OCI-LY3 (cell line): ENCODE results near the gene UNC5A.

ENCODE experiments used
- H2AFZ ChIP-seq: fragments of 200-600, 300-600 bp; shearing (Covaris generic); 2 replicates; pipeline ENCODE4 v1.6.0; 2014; ENCODE audit warnings: antibody characterized with exemption, low read depth, low read length
- H3K27ac ChIP-seq: fragments of 200-600, 300-600 bp; sonication (generic); 2 replicates; pipeline ENCODE4 v1.5.1; 2014; ENCODE audit warnings: mild to moderate bottlenecking, low read length, moderate library complexity, mixed read lengths
- H3K27me3 ChIP-seq: fragments of 200-600, 300-600 bp; sonication (generic); 2 replicates; pipeline ENCODE4 v1.6.1; 2014; ENCODE audit warnings: low read depth, low read length, mixed read lengths
- H3K36me3 ChIP-seq: fragments of 200-600, 300-600 bp; sonication (generic); replicated peaks from 2 replicates; pipeline ENCODE3; 2014; ENCODE audit warnings: low read depth, low read length, mixed read lengths
- H3K4me1 ChIP-seq: fragments of 300-600, 200-600 bp; sonication (generic); 2 replicates; pipeline ENCODE4 v1.6.1; 2014; ENCODE audit warnings: low read length, mixed read lengths
- H3K4me2 ChIP-seq: fragments of 200-600, 300-600 bp; sonication (generic); 2 replicates; pipeline ENCODE4 v1.6.1; 2014; ENCODE audit warnings: low read length, mixed read lengths
- H3K4me3 ChIP-seq: fragments of 300-600, 200-600 bp; sonication (generic); 2 replicates; pipeline ENCODE4 v1.5.1; 2014; ENCODE audit warnings: antibody characterized with exemption, mild to moderate bottlenecking, low read length, moderate library complexity
- H3K79me2 ChIP-seq: fragments of 300-600, 200-600 bp; shearing (Covaris generic); 2 replicates; pipeline ENCODE4 v1.6.1; 2014; ENCODE audit warnings: mild to moderate bottlenecking, low read length, mixed read lengths
- H3K9ac ChIP-seq: fragments of 300-600, 200-600 bp; shearing (Covaris generic); 2 replicates; pipeline ENCODE4 v1.6.0; 2014; ENCODE audit warnings: mild to moderate bottlenecking, low read length, moderate library complexity
- H3K9me3 ChIP-seq: fragments of 200-600, 300-600 bp; shearing (Covaris generic); 2 replicates; pipeline ENCODE4 v1.6.1; 2014; ENCODE audit warnings: low read length, mixed read lengths; ENCODE audit not compliant: insufficient read depth
- H4K20me1 ChIP-seq: fragments of 200-600, 300-600 bp; sonication (generic); 2 replicates; pipeline ENCODE4 v1.6.1; 2016; ENCODE audit warnings: low read length, mixed read lengths; ENCODE audit not compliant: insufficient read depth
- EZH2phosphoT487 ChIP-seq: fragments of 200-600 bp; shearing (Covaris generic); IDR thresholded peaks from 2 replicates; pipeline ENCODE4 v1.6.1; 2018; ENCODE audit warnings: antibody characterized with exemption, mixed run types, low read depth
- TF ChIP-seq, protein P1 (sequence below): fragments of 200-600, 300-600 bp; sonication (generic); IDR thresholded peaks from 2 replicates; pipeline ENCODE4 v1.5.1; 2014; ENCODE audit warnings: antibody characterized with exemption, low read length, low read depth

Gene UNC5A

GRCh38 chr5:176772271-176773210 is 37.8 kb upstream of the UNC5A start:
- H3K4me1 ChIP-seq: no peaks in the 10 kb centered on the region
- H3K9ac ChIP-seq: no peak overlapping the region
- no peak overlapping the region for H3K4me2 ChIP-seq
- no peaks in the 10 kb centered on the region for H4K20me1 ChIP-seq
- no peak overlapping the region for H3K4me3 ChIP-seq
- no peaks in the 10 kb centered on the region for H3K9me3 ChIP-seq
- H2AFZ ChIP-seq: no peak overlapping the region
- H3K79me2 ChIP-seq: no peaks in the 10 kb centered on the region
- no peaks in the 10 kb centered on the region for H3K36me3 ChIP-seq
- TF ChIP-seq, protein P1, sequence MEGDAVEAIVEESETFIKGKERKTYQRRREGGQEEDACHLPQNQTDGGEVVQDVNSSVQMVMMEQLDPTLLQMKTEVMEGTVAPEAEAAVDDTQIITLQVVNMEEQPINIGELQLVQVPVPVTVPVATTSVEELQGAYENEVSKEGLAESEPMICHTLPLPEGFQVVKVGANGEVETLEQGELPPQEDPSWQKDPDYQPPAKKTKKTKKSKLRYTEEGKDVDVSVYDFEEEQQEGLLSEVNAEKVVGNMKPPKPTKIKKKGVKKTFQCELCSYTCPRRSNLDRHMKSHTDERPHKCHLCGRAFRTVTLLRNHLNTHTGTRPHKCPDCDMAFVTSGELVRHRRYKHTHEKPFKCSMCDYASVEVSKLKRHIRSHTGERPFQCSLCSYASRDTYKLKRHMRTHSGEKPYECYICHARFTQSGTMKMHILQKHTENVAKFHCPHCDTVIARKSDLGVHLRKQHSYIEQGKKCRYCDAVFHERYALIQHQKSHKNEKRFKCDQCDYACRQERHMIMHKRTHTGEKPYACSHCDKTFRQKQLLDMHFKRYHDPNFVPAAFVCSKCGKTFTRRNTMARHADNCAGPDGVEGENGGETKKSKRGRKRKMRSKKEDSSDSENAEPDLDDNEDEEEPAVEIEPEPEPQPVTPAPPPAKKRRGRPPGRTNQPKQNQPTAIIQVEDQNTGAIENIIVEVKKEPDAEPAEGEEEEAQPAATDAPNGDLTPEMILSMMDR: no peak
- no peak for TF ChIP-seq EZH2phosphoT487
- H3K27ac ChIP-seq: no peak overlapping the region
- H3K27me3 ChIP-seq: peaks cover 16% of the 10 kb centered on the region

DNA sequence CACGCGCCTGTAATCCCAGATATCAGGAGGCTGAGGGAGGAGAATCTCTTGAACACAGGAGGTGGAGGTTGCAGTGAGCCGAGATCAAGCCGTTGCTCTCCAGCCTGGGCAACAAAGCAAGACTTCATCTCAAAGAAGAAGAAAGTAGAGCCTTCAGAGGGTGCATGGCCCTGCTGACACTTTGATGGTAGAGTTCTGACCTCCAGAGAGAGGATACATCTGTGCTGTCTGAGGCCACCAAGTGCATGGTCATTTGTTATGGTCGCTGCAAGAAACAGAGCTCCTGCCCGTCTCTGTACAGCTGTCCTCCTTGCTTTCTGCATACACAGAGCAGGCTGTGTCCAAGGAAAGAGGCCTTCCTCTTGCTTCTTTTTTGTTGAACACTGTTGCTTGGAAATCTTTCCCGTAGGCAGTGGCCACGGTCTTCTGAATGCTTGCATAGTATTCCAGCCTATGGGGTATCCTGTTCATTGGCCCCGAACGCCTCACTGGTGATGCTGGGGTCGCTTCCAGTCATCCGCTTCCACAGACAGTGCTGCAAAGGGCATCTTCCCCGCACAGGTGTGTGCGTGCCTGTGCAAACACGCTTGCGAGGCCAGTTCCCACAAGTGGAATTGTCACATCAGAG is 36.8 kb upstream of the UNC5A start:
- no peak overlapping the region for H3K4me2 ChIP-seq

DNA sequence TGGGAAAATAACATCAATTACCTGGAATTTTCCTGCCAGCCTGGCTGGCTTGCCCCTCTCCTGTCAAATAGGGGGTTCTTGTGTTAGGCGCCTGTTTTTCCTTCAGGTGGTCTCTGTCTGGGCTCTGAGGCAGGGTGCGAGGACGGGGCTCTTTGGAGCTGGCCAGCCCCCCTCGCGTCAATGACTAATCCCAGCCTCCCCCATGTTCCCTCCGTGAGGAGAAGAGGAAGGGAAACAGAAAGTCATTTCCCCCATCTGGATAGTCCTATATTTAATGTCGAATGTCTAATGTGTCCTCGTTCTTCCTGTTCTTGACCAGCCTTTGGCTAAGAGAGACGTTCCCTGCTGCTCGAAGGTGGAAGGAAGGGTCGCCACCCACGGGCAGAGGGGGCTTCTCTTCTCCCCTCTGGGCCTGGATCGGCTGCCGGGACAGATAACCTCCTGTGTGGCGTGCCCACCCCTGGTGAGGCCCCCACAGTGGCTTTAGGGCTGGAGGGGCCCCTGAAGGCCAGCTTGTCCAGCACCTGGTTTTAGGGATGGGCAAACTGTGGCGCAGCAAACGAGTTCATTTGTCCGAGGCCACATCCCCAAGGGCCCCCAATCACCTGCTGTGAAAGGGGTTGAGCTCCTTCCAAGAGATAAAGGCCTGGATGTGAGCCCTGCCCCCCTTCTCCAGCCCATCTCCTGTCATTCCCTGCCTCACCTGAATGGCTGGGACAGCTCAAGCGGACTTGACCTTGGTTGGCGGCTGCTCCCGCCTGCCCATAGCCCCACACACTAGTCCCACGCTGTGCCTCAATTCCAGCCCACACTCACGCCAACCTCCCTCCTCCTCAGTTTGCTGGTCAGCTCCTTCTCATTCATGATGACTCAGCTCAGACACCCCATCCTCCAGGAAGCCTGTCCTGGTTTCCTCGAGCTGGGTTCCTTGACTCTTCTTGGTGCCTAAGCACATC is 35.9 kb upstream of the UNC5A start:
- H3K4me1 ChIP-seq: no peaks in the 10 kb centered on the region
- no peak overlapping the region for H2AFZ ChIP-seq
- TF ChIP-seq, protein P1: no peak
- TF ChIP-seq EZH2phosphoT487: no peak
- no peaks in the 10 kb centered on the region for H4K20me1 ChIP-seq
- no peak overlapping the region for H3K9ac ChIP-seq
- no peak overlapping the region for H3K27ac ChIP-seq
- H3K36me3 ChIP-seq: no peaks in the 10 kb centered on the region
- H3K79me2 ChIP-seq: no peaks in the 10 kb centered on the region
- peaks cover 22% of the 10 kb centered on the region for H3K27me3 ChIP-seq
- H3K9me3 ChIP-seq: no peaks in the 10 kb centered on the region
- no peak overlapping the region for H3K4me2 ChIP-seq
- H3K4me3 ChIP-seq: no peak overlapping the region

More for the DNA sequence above, 36.8 kb upstream of the UNC5A start:
- Histone ChIP-seq H3K4me3 (no peak overlapping the region), H3K36me3 (no peaks in the 10 kb centered on the region), H3K27me3 (peaks cover 15% of the 10 kb centered on the region), H3K27ac (no peak overlapping the region), H3K4me1 (no peaks in the 10 kb centered on the region), H2AFZ (no peak overlapping the region), H3K9me3 (no peaks in the 10 kb centered on the region), H3K9ac (no peak overlapping the region), H4K20me1 (no peaks in the 10 kb centered on the region), H3K79me2 (no peaks in the 10 kb centered on the region)
- no peak for TF ChIP-seq EZH2phosphoT487
- TF ChIP-seq, protein P1: no peak
